ENCODE data around the gene DMC1.

DMC1 gene

GRCh38 chr22:38501797-38502672 lies 67.9 kb downstream of the DMC1 start:
- no peak overlapping the region for H2AK5ac ChIP-seq (ENCODE audit: low read depth, low read length)
- H2BK12ac ChIP-seq (ENCODE audit: low read length), result no peak overlapping the region
- no peak overlapping the region for H4K91ac ChIP-seq (ENCODE audit: low read depth, low read length, poor library complexity)
- no peak overlapping the region for H3K23ac ChIP-seq (ENCODE audit: low read depth, low read length, poor library complexity)
- peaks cover 9% of the 10 kb centered on the region for H3K79me1 ChIP-seq (ENCODE audit: low read depth, low read length)
- WGBS, 2 donors (ENCODE audit: extremely low coverage in 2 of 2, insufficient read length in 2 of 2, insufficient replicate concordance in 1 of 2), result no CpG with 5 or more reads among the region's 10 CpGs
- H3K36me3 ChIP-seq (replicated peaks in 1 of 2; ENCODE audit: control insufficient read depth in 2 of 2, insufficient read depth in 2 of 2, low read length in 2 of 2), result peaks cover 26 to 81% of the 10 kb centered on the region in 2 donors
- no peak overlapping the region for H2BK120ac ChIP-seq (ENCODE audit: low read depth, low read length)
- H2AFZ ChIP-seq (ENCODE audit: low read length), result no peak overlapping the region
- no peak overlapping the region for H3K4me2 ChIP-seq (ENCODE audit: insufficient read depth, low read length, poor library complexity, severe bottlenecking)
- H3K4me3 ChIP-seq (ENCODE audit: low read length in 2 of 2), result no peak overlapping the region
- no peak overlapping the region for H3K18ac ChIP-seq (ENCODE audit: low read length)
- H3K4me1 ChIP-seq (ENCODE audit: control insufficient read depth in 2 of 2, insufficient read depth in 1 of 2, low read depth in 1 of 2, low read length in 2 of 2), result peaks cover 5 to 12% of the 10 kb centered on the region in 2 donors
- H4K8ac ChIP-seq (ENCODE audit: low read depth, low read length), result no peak overlapping the region
- H3K9me3 ChIP-seq (replicated peaks in 1 of 2; ENCODE audit: control insufficient read depth in 2 of 2, insufficient read depth in 1 of 2, low read depth in 1 of 2, low read length in 2 of 2), result no peaks in the 10 kb centered on the region
- no peak overlapping the region for H2BK15ac ChIP-seq (ENCODE audit: low read length)
- no peaks in the 10 kb centered on the region for H3K27me3 ChIP-seq (ENCODE audit: control insufficient read depth in 3 of 3, insufficient read depth in 3 of 3, low read depth in 1 of 3, low read length in 3 of 3)
- no peak overlapping the region for H2BK5ac ChIP-seq (ENCODE audit: low read length)
- H3K14ac ChIP-seq (ENCODE audit: low read length), result no peak overlapping the region
- no peak overlapping the region for H3K9ac ChIP-seq (ENCODE audit: low read depth, low read length, poor library complexity)
- no peak overlapping the region for H3K4ac ChIP-seq (ENCODE audit: low read length)
- DNase-seq (ENCODE audit: low spot score), result no peak
- H3K27ac ChIP-seq (replicated peaks; ENCODE audit: low read length), result no peak overlapping the region

DNA sequence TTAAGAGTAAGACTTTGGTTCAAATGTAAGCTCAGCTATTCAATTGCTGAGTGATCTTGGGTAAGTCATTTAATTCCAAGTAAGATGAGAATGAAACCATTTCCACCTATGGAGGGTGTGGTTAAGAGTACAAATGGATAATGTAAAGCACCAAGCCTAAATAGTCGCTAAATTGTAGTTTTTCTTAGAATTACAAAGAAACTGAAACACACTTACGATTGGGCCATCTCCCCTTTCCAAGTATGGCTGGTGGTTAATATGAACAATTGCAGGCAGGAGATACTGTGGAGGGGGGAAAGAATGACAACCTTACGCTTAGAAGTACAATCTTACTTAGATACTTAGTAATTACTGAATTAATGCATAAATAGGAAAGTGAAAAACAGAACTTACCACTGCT lies 72.1 kb downstream of the DMC1 start:
- no peak overlapping the region for H4K91ac ChIP-seq (ENCODE audit: low read depth, low read length, poor library complexity)
- H3K4me1 ChIP-seq (ENCODE audit: control insufficient read depth in 2 of 2, insufficient read depth in 1 of 2, low read depth in 1 of 2, low read length in 2 of 2), result peaks cover 0 to 1% of the 10 kb centered on the region in 2 donors
- WGBS, 2 donors (ENCODE audit: extremely low coverage in 2 of 2, insufficient read length in 2 of 2, insufficient replicate concordance in 1 of 2), result no CpG with 5 or more reads among the region's 3 CpGs
- H3K9ac ChIP-seq (ENCODE audit: low read depth, low read length, poor library complexity), result no peak overlapping the region
- H3K27me3 ChIP-seq (ENCODE audit: control insufficient read depth in 3 of 3, insufficient read depth in 3 of 3, low read depth in 1 of 3, low read length in 3 of 3), result no peaks in the 10 kb centered on the region
- H3K4ac ChIP-seq (ENCODE audit: low read length), result no peak overlapping the region
- H3K18ac ChIP-seq (ENCODE audit: low read length), result no peak overlapping the region
- H3K36me3 ChIP-seq (replicated peaks in 1 of 2; ENCODE audit: control insufficient read depth in 2 of 2, insufficient read depth in 2 of 2, low read length in 2 of 2), result peaks cover 47 to 98% of the 10 kb centered on the region in 2 donors
- no peak overlapping the region for H3K14ac ChIP-seq (ENCODE audit: low read length)
- no peak overlapping the region for H3K4me2 ChIP-seq (ENCODE audit: insufficient read depth, low read length, poor library complexity, severe bottlenecking)
- H2AFZ ChIP-seq (ENCODE audit: low read length), result no peak overlapping the region
- H3K27ac ChIP-seq (replicated peaks; ENCODE audit: low read length), result no peak overlapping the region
- H2BK15ac ChIP-seq (ENCODE audit: low read length), result no peak overlapping the region
- no peak overlapping the region for H2AK5ac ChIP-seq (ENCODE audit: low read depth, low read length)
- no peak overlapping the region for H3K4me3 ChIP-seq (ENCODE audit: low read length in 2 of 2)
- no peak overlapping the region for H2BK12ac ChIP-seq (ENCODE audit: low read length)
- no peak overlapping the region for H2BK5ac ChIP-seq (ENCODE audit: low read length)
- no peaks in the 10 kb centered on the region for H3K9me3 ChIP-seq (replicated peaks in 1 of 2; ENCODE audit: control insufficient read depth in 2 of 2, insufficient read depth in 1 of 2, low read depth in 1 of 2, low read length in 2 of 2)
- H3K23ac ChIP-seq (ENCODE audit: low read depth, low read length, poor library complexity), result no peak overlapping the region
- no peak overlapping the region for H4K8ac ChIP-seq (ENCODE audit: low read depth, low read length)
- H2BK120ac ChIP-seq (ENCODE audit: low read depth, low read length), result no peak overlapping the region
- DNase-seq (ENCODE audit: low spot score), result no peak
- peaks cover 10% of the 10 kb centered on the region for H3K79me1 ChIP-seq (ENCODE audit: low read depth, low read length)

- Histone ChIP-seq H3K27ac (replicated peaks; ENCODE audit: low read length) (no peak overlapping the region), H3K4me3 (ENCODE audit: low read length in 2 of 2) (no peak overlapping the region), H3K9ac (ENCODE audit: low read depth, low read length, poor library complexity) (no peak overlapping the region), H3K9me3 (replicated peaks in 1 of 2; ENCODE audit: control insufficient read depth in 2 of 2, insufficient read depth in 1 of 2, low read depth in 1 of 2, low read length in 2 of 2) (no peaks in the 10 kb centered on the region), H2BK120ac (ENCODE audit: low read depth, low read length) (no peak overlapping the region), H4K91ac (ENCODE audit: low read depth, low read length, poor library complexity) (no peak overlapping the region), H2BK15ac (ENCODE audit: low read length) (no peak overlapping the region), H4K8ac (ENCODE audit: low read depth, low read length) (no peak overlapping the region), H3K27me3 (ENCODE audit: control insufficient read depth in 3 of 3, insufficient read depth in 3 of 3, low read depth in 1 of 3, low read length in 3 of 3) (no peaks in the 10 kb centered on the region), H2BK5ac (ENCODE audit: low read length) (no peak overlapping the region), H3K18ac (ENCODE audit: low read length) (no peak overlapping the region), H2AFZ (ENCODE audit: low read length) (no peak overlapping the region), H3K4me2 (ENCODE audit: insufficient read depth, low read length, poor library complexity, severe bottlenecking) (no peak overlapping the region), H3K23ac (ENCODE audit: low read depth, low read length, poor library complexity) (no peak overlapping the region), H3K14ac (ENCODE audit: low read length) (no peak overlapping the region), H2BK12ac (ENCODE audit: low read length) (no peak overlapping the region), H3K79me1 (ENCODE audit: low read depth, low read length) (peaks cover 8% of the 10 kb centered on the region), H2AK5ac (ENCODE audit: low read depth, low read length) (no peak overlapping the region), H3K4me1 (ENCODE audit: control insufficient read depth in 2 of 2, insufficient read depth in 1 of 2, low read depth in 1 of 2, low read length in 2 of 2) (no peaks in the 10 kb centered on the region), H3K36me3 (replicated peaks in 1 of 2; ENCODE audit: control insufficient read depth in 2 of 2, insufficient read depth in 2 of 2, low read length in 2 of 2) (peaks cover 55 to 100% of the 10 kb centered on the region in 2 donors), H3K4ac (ENCODE audit: low read length) (no peak overlapping the region)
- no CpG with 5 or more reads among the region's 12 CpGs for WGBS, 2 donors (ENCODE audit: extremely low coverage in 2 of 2, insufficient read length in 2 of 2, insufficient replicate concordance in 1 of 2)
- DNase-seq (ENCODE audit: low spot score), result no peak
Observed at GRCh38 chr22:38494939-38495338, 75.0 kb downstream of the DMC1 start.

DNA sequence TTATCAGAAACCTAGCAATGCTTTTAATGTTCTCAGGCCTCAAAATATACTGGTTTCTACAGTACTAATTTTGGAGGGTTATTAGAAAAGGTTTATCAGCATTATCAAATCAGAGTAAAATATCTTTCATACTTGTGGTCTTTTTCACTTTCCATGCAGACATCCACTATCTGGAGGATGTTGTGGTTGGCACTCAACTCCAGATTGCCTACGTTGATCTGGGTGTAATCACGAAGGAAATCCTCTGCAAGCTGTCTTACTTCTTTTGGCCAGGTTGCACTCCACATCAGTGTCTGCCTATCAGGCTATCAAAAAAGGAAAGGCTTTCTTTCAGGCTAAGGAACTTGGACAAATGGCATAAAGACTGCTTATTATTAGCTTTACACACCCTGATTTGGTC lies 75.5 kb downstream of the DMC1 start:
- no peak overlapping the region for H3K14ac ChIP-seq (ENCODE audit: low read length)
- H3K4ac ChIP-seq (ENCODE audit: low read length), result no peak overlapping the region
- no peaks in the 10 kb centered on the region for H3K4me1 ChIP-seq (ENCODE audit: control insufficient read depth in 2 of 2, insufficient read depth in 1 of 2, low read depth in 1 of 2, low read length in 2 of 2)
- H3K4me3 ChIP-seq (ENCODE audit: low read length in 2 of 2), result no peak overlapping the region
- no peak overlapping the region for H2BK5ac ChIP-seq (ENCODE audit: low read length)
- no peak overlapping the region for H3K23ac ChIP-seq (ENCODE audit: low read depth, low read length, poor library complexity)
- H2BK12ac ChIP-seq (ENCODE audit: low read length), result no peak overlapping the region
- no peak overlapping the region for H4K8ac ChIP-seq (ENCODE audit: low read depth, low read length)
- no peak overlapping the region for H3K18ac ChIP-seq (ENCODE audit: low read length)
- no peaks in the 10 kb centered on the region for H3K27me3 ChIP-seq (ENCODE audit: control insufficient read depth in 3 of 3, insufficient read depth in 3 of 3, low read depth in 1 of 3, low read length in 3 of 3)
- WGBS, 2 donors (ENCODE audit: extremely low coverage in 2 of 2, insufficient read length in 2 of 2, insufficient replicate concordance in 1 of 2), result no CpG with 5 or more reads among the region's 2 CpGs
- H3K9me3 ChIP-seq (replicated peaks in 1 of 2; ENCODE audit: control insufficient read depth in 2 of 2, insufficient read depth in 1 of 2, low read depth in 1 of 2, low read length in 2 of 2), result no peaks in the 10 kb centered on the region
- peaks cover 10% of the 10 kb centered on the region for H3K79me1 ChIP-seq (ENCODE audit: low read depth, low read length)
- no peak overlapping the region for H4K91ac ChIP-seq (ENCODE audit: low read depth, low read length, poor library complexity)
- H2BK120ac ChIP-seq (ENCODE audit: low read depth, low read length), result no peak overlapping the region
- no peak overlapping the region for H3K9ac ChIP-seq (ENCODE audit: low read depth, low read length, poor library complexity)
- no peak for DNase-seq (ENCODE audit: low spot score)
- H2AK5ac ChIP-seq (ENCODE audit: low read depth, low read length), result no peak overlapping the region
- H2BK15ac ChIP-seq (ENCODE audit: low read length), result no peak overlapping the region
- H3K4me2 ChIP-seq (ENCODE audit: insufficient read depth, low read length, poor library complexity, severe bottlenecking), result no peak overlapping the region
- H3K36me3 ChIP-seq (replicated peaks in 1 of 2; ENCODE audit: control insufficient read depth in 2 of 2, insufficient read depth in 2 of 2, low read length in 2 of 2), result peaks cover 59 to 100% of the 10 kb centered on the region in 2 donors
- no peak overlapping the region for H3K27ac ChIP-seq (replicated peaks; ENCODE audit: low read length)
- no peak overlapping the region for H2AFZ ChIP-seq (ENCODE audit: low read length)
